GM21717 (cell line): Measurements from ENCODE around the gene PDXDC1.
"Not testable (repeated sequence)": the region's sequence is repeated elsewhere in the genome, so short reads cannot be mapped to it uniquely, and the experiment has no call there.

Experiments used
- ATAC-seq: cut with Tn5 transposase; IDR thresholded peaks from one replicate; pipeline ENCODE4 v1.9.1; 2021; ENCODE audit warnings: mild to moderate bottlenecking, moderate library complexity; ENCODE audit not compliant: unreplicated experiment

Gene PDXDC1

DNA sequence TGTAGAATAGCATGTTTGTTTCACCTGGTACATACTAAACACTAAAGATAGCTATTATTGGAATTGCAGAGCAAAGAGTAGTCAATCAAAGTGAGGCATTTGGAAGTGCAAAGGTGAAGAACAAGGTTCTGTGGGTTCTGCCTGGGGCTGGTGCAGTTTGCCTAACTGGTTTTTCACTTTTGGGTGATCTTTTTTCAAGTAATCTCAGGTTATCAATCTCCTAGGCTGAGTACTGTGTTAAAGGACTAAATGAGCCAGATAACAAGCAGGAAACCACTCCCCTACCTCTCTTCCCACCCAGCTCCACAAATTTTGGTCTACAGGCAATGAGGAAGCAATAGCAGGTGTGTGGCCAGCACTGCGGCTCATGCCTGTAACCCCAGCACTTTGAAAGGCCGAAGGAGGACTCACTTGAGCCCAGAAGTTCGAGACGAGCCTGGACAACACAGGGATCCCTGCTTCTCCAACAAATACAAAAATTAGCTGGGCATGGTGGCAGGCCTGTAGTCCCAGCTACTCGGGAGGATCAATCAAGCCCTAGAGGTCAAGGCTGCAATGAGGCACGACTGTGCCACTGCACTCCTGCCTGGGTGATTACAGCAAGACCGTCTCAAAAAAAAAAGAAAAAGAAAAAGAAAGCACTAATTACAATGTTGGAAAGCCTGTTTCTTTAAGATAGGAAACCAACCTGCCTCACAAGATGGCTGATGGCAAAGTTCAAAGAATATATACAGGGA lies 83.0 kb downstream of the PDXDC1 start:
- ATAC-seq, result no peak

GRCh38 chr16:15059324-15059723 lies 84.5 kb downstream of the PDXDC1 start:
- no peak for ATAC-seq

GRCh38 chr16:15062085-15062810 lies 87.4 kb downstream of the PDXDC1 start:
- ATAC-seq, result not testable (repeated sequence)

DNA sequence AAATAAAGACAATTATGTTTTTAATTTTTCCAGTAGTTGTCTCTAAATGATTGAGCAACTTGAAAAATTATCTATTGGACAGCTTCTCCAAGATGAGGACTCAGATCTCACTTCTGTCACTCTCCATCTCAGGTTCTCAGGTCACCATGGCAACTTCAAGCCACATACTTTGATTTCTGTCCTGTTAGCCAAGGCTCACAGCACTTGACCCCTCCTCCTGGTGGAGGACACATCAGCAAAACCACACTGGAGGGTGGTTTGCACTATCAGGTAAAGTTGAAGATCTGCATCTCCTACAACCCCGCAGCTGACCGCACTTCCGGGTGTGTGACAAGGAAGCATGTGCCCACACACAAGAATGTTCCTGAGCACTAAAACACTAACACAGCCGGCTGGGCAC lies 91.1 kb downstream of the PDXDC1 start:
- not testable (repeated sequence) for ATAC-seq

DNA sequence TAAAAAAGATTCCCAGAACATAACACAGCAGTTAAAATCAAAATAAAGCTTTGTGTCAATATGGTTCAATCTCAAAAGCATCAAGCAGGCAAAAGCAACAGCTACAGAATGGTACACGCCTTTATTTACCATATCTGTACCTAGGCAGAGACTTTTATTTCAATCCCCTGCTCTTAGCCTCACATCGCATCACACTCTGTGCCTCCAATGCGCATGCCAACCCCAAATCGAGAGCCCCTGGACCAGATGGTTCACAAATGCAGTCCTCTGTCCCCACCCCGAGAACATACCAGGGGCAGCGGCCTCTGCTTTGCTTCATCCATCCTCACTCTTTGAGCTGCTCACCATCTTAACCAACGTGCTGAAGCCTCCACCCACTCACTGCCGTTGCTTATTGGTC lies 91.9 kb downstream of the PDXDC1 start:
- ATAC-seq, result not testable (repeated sequence)

DNA sequence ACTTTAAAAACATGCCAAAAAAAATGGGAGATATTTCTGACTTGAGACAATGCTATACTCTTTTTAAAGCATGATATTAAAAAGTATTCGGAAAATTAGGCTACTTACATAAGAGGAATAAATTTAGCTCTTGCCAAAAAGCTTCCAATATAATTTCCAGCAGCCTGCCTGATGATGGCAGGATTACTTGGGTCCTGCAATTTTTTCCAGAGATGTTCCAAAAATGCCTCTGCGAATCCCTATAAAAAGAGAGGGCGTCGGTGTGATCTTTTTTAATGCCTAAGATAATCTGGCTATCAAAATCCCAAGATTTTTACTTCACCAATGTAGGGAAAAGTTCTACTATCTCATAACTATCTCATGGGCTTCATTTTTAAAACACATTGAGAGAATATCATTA lies 96.2 kb downstream of the PDXDC1 start:
- ATAC-seq, result not testable (repeated sequence)

DNA sequence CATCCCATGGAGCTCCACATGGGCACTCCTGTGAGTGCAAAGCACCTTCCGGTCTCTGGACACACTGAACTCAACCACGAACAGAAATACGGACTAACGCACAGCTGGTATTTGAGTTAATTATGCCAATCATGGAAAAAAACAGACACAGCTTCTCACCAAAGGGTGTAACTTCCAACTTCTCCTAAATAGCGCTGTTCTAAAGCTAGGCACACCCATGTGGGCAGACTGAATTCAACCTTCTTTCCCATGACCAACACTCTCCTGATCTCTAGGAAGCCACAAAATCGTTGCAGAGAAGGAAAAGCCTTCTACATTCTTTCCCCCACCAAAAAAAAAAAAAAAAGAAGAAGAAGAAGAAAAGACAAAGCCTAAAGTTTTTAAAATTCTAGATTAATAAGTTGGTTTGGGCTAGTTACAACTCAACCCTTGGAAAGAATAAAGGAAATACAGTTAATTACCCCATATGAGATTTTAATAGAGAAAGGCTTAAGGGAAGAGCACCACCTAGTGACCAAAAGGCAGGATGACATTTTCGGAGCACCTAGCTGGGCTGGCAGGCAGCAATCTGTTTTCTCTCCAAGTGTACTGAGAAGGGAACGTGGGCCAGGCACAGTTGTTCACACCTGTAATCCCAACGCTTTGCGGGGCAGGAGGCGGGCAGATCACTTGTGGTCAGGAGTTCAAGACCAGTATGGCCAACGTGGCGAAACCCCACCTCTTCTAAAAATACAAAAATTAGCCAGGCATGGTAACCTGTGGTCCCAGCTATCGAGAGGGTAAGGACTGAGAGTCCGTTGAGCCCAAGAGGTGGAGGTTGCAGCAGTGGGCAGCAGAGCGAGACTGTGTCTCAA lies 97.3 kb downstream of the PDXDC1 start:
- not testable (repeated sequence) for ATAC-seq

DNA sequence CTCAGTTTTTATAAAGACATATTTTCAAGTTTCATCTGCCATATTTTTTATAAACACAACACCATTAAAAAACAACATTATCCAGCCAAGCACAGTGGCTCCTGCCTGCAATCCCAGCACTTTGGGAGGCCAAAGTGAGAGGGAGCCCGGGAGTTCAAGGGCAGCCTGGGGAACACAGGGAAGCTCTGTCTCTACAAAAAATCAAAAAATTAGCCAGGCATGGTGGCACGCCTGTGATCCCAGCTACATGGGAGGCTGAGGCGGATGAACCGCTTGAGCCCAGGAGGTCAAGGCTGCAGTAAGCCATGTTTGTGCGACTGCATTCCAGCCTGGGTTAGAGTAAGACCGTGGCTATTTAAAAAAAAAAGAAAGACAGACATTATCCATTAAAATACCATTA lies 98.3 kb downstream of the PDXDC1 start:
- no peak for ATAC-seq

DNA sequence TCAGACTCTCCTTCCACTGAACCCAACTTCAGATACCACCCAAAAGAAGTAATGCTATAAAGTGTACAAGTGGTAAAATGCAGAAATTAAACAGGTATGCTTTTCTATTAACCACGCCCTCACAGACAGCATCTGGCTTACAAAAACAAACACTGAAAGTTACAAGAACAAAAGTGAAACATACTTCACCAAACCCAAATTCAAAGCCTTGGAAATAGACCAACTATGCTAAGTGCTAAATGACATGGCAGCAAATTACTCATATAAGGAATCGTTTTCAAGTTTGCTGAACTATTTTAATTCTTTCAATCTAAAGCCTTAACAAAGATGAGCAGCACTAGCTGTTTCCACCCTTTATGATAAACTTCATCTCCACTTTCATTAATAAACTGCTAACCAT lies 101.3 kb downstream of the PDXDC1 start:
- not testable (repeated sequence) for ATAC-seq

- ATAC-seq, result not testable (repeated sequence)
Measured at GRCh38 chr16:15080883-15081282, 106.1 kb downstream of the PDXDC1 start.

- not testable (repeated sequence) for ATAC-seq
Measured at GRCh38 chr16:15082788-15083187, 108.0 kb downstream of the PDXDC1 start.

- ATAC-seq, result not testable (repeated sequence)
Measured at GRCh38 chr16:15090663-15091269, 115.9 kb downstream of the PDXDC1 start.

DNA sequence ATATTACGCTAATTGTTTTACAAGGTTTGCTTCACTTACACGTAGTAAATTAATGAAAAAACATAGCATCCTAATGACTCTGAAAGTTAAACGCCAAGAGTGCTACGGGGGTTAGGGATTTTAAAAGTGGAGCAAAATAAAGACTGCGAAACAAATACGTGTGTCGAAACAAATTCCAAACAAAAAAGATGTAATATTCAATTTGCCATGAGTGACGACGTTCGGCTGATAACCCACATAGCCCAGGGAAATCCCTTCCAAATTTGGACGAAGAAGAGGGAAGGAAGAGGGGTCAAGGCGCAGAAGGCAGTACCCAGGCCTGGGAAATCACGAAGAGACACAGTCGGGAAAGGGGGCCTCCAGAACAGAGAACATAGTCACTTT lies 118.7 kb downstream of the PDXDC1 start:
- ATAC-seq, result not testable (repeated sequence)

GRCh38 chr16:15093955-15094827 lies 119.4 kb downstream of the PDXDC1 start, which contains the start of gene RRN3:
Gene RRN3 (minus strand): TSS chr16:15094272. CDS start chr16:15094233, 39 bp downstream.
- peak; percentile 92 for ATAC-seq

DNA sequence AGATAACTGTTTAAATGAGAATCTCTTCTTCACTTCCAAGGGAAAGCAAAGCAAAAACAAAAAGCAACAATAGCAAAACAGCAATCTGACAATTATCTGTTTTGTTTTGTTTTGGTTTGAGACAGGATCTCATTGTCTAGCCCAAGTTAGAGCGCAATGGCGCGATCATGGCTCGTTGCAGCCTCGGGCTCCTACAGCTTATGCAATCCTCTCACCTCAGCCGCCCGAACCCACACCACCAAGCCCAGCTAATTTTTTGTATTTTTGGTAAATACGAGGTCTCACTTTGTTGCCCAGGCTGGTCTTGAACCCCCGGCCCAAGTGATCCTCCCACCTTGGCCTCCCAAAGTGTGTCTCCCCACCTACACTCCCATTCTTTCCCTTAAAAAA lies 121.8 kb downstream of the PDXDC1 start:
- not testable (repeated sequence) for ATAC-seq

GRCh38 chr16:15099366-15099909 lies 124.6 kb downstream of the PDXDC1 start:
- not testable (repeated sequence) for ATAC-seq

DNA sequence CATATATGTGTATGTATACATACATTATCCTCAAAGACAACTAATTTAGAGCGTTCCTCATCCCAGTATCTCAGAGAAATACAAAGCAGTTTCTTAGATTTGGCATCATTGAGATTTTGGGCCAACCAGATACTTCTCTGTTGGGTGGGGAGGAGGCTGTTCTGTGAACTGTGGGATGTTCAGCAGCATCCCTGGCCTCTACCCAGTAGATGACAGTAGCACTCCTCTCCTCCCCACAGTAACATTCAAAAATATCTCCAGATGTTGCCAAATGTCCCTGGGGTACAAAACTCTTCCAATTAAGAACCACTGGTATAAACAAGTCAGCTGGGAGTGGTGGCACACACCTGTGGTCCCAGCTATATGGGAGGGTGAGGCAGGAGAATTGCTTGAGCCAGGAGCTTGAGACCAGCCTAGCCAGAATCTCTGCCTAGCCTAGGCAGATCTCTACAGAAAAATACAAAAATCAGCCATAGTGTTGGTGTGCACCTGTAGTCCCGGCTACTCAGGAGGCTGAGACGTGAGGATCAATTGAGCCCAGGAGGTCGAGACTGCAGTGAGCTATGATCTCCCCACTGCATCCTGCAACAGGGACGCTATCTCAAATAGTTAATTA lies 125.7 kb downstream of the PDXDC1 start:
- not testable (repeated sequence) for ATAC-seq

DNA sequence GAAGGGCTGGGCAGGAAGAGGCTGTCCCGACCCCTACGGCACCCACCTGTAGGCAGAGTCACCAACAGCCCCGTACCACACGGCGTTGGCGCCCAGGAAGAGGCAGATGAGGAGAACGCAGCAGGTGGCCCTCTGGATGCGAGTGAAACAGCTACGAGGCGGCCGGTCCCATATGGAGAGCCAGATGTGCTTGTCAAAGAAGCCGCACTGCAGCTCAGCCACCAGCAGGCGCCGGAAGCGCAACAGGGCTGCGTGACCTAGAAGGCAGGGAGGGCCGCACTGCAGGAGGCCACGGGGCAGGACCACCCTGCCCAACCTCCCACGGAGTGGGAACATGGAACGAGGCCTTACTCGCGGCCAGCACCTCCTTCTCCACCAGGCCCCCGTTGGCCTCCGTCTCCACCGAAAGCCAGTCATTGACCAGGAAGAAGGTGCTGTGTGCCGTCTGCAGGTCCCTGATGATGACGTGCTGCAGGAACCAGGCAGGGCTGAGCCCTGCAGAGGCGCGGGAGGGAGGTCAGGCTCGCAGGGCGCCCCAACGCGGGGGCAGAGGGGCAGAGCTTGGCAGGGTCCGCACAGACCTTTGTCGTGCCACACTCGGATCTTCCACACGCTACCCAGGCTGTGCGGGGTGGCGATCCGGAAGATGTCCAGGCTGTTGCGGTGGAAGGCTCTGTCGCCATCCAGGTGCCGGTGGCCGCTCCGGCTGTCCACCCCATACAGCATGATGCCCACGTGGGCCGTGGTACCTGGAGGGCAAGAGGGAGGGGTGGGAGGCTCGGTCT lies 153.0 kb downstream of the PDXDC1 start:
- not testable (repeated sequence) for ATAC-seq
